Liver (tissue), 9 donors: ENCODE data around the gene ARID3B. TPM values are rescaled to one million over a fixed set of nuclear protein-coding genes. Genes with fewer than 3 reads are reported as not detected.

Source experiments
- DNase-seq: peaks from one replicate; pipeline ENCODE4 v3.0.0-alpha.2; 2017; ENCODE audit warnings: low spot score
- H3K27ac ChIP-seq, 2 donors: one replicate each; pipeline ENCODE4 v1.7.0; 2013; ENCODE audit warnings: inconsistent platforms in 2 of 2, low read length in 2 of 2, control low read depth in 1 of 2, low read depth in 1 of 2, mild to moderate bottlenecking in 1 of 2
- H3K27me3 ChIP-seq, 4 donors: one replicate each; pipeline versions ENCODE4 v1.6.1 to v1.7.0; 2013; ENCODE audit warnings: low read length in 3 of 4, inconsistent platforms in 1 of 4, mild to moderate bottlenecking in 1 of 4, moderate library complexity in 1 of 4; ENCODE audit not compliant: control insufficient read depth in 4 of 4, insufficient read depth in 4 of 4
- H3K36me3 ChIP-seq, 4 donors: one replicate each; pipeline versions ENCODE4 v1.6.1 to v1.7.0; 2013; ENCODE audit warnings: low read length in 3 of 4, mild to moderate bottlenecking in 3 of 4, low read depth in 1 of 4, moderate library complexity in 1 of 4; ENCODE audit not compliant: control insufficient read depth in 4 of 4, insufficient read depth in 3 of 4
- H3K4me1 ChIP-seq, 4 donors: one replicate each; pipeline versions ENCODE4 v1.6.1 to v1.7.0; 2013; ENCODE audit warnings: low read length in 3 of 4, mild to moderate bottlenecking in 3 of 4, moderate library complexity in 1 of 4; ENCODE audit not compliant: control insufficient read depth in 4 of 4, insufficient read depth in 4 of 4
- H3K4me3 ChIP-seq, 3 donors: one replicate each; pipeline versions ENCODE4 v1.6.1 to v1.7.0; 2013; ENCODE audit warnings: low read length in 3 of 3, control low read depth in 1 of 3, low read depth in 1 of 3, mild to moderate bottlenecking in 1 of 3
- H3K9ac ChIP-seq, 2 donors: one replicate each; pipeline ENCODE4 v1.7.0; 2013; ENCODE audit warnings: low read length in 2 of 2, mild to moderate bottlenecking in 2 of 2, moderate library complexity in 2 of 2, control low read depth in 1 of 2, low read depth in 1 of 2
- H3K9me3 ChIP-seq, 4 donors: one replicate each; pipeline versions ENCODE4 v1.6.1 to v1.7.0; 2013; ENCODE audit warnings: low read length in 3 of 4; ENCODE audit not compliant: control insufficient read depth in 4 of 4
- GABPA ChIP-seq, 2 donors: IDR thresholded peaks in 1 of 2; conservative IDR thresholded peaks in 1 of 2; 2 replicates each; pipeline ENCODE4 v1.6.1; 2016; ENCODE audit warnings: antibody characterized with exemption in 2 of 2, mild to moderate bottlenecking in 1 of 2, moderate library complexity in 1 of 2
- HNF4G ChIP-seq: IDR thresholded peaks from 2 replicates; pipeline ENCODE4 v1.6.1; 2016; ENCODE audit warnings: antibody characterized with exemption
- JUND ChIP-seq, 2 donors: IDR thresholded peaks; 2 replicates each; pipeline ENCODE4 v1.6.1; 2016; ENCODE audit warnings: antibody characterized with exemption in 2 of 2
- NR2F2 ChIP-seq: IDR thresholded peaks from 2 replicates; pipeline ENCODE4 v1.6.1; 2016; ENCODE audit warnings: antibody characterized with exemption
- RXRA ChIP-seq, 2 donors: IDR thresholded peaks; 2 replicates each; pipeline ENCODE4 v1.6.1; 2017 to 2018; ENCODE audit warnings: antibody characterized with exemption in 2 of 2, mild to moderate bottlenecking in 1 of 2
- SP1 ChIP-seq: IDR thresholded peaks from 2 replicates; pipeline ENCODE4 v1.6.1; 2018; ENCODE audit warnings: antibody characterized with exemption, mild to moderate bottlenecking
- YY1 ChIP-seq: IDR thresholded peaks from 2 replicates; pipeline ENCODE4 v1.6.1; 2016; ENCODE audit warnings: antibody characterized with exemption, mild to moderate bottlenecking
- WGBS: extraction: QIAGEN DNeasy Blood & Tissue Kit; methylation state at CpG from one replicate; pipeline ENCODE4 v1.1.7; 2013; 5-methylcytosine and 5-hydroxymethylcytosine counted together
- polyA plus RNA-seq, 2 donors: library from polyadenylated mRNA; stranded (reverse) in 1 of 2; unstranded in 1 of 2; fragments of 200-250 nt in 1 of 2; fragments of >200 nt in 1 of 2; fragmentation: Nextera tagmentation in 1 of 2; extraction: Ambion mirVana in 1 of 2; gene quantifications; one replicate each; pipeline versions ENCODE4 v1.2.1 to v1.2.3, GENCODE V29; 2013 to 2015
- total RNA-seq, 2 donors: library from RNA; depleted of rRNA; stranded (reverse); fragments of >200 nt; gene quantifications; one replicate each; pipeline ENCODE4 v1.2.3, GENCODE V29; 2014
- TF ChIP-seq, protein P1 (sequence below): IDR thresholded peaks from 2 replicates; pipeline ENCODE4 v1.6.1; 2016; ENCODE audit warnings: antibody characterized with exemption
- TF ChIP-seq, protein P2 (sequence below): IDR thresholded peaks from 2 replicates; pipeline ENCODE4 v1.6.1; 2016; ENCODE audit warnings: antibody characterized with exemption
- TF ChIP-seq, protein P3 (sequence below): fragments of 150-350 bp; IDR thresholded peaks from 2 replicates; pipeline ENCODE4 v1.5.1; 2017; ENCODE audit warnings: improper control_type of control experiment, low read depth, low read length; ENCODE audit not compliant: missing input control
- TF ChIP-seq, protein P4 (sequence below): IDR thresholded peaks from 2 replicates; pipeline ENCODE4 v1.6.1; 2016; ENCODE audit warnings: antibody characterized with exemption, mild to moderate bottlenecking
- TF ChIP-seq, protein P5 (sequence below): IDR thresholded peaks from 2 replicates; pipeline ENCODE4 v1.6.1; 2016; ENCODE audit warnings: antibody characterized with exemption
- donor health status: healthy.
- donor health status: healthy.
- donor health status: healthy.
- donor health status: healthy.
- donor health status: healthy.

ARID3B gene
- total and polyA plus RNA-seq, 4 donors, result 1.4 to 6.6 (median 2.7) TPM

DNA sequence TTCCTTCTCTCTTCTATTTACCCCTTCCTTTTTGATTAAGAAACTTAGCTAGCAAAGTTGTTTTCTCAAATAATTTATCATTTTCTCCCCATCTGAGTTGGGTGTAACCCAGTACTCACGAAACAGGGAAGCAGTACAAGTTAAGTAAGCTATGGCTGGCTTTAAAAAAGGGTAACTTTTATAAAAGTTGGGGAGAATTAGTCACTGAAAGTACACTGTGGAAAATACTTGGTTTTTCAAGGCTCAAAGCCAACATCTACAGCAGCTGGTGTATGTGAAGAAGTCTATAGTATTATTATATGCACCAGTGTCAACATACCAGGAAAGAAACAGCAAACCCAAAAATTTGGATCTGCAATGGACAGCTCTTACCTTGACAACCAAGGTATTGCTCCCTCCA is 100.1 kb downstream of the ARID3B start:
- 83% methylated on average over 1 of the region's 1 CpG for WGBS
- no peak overlapping the region for H3K4me3 ChIP-seq
- H3K27ac ChIP-seq, result no peak overlapping the region
- no peaks in the 10 kb centered on the region for H3K27me3 ChIP-seq
- peaks cover 0 to 3% (median 1%) of the 10 kb centered on the region in 4 donors for H3K4me1 ChIP-seq
- H3K9ac ChIP-seq, result no peak overlapping the region
- H3K9me3 ChIP-seq, result no peaks in the 10 kb centered on the region
- H3K36me3 ChIP-seq, result peaks cover 0 to 36% (median 21%) of the 10 kb centered on the region in 4 donors
- TF ChIP-seq, protein P1, sequence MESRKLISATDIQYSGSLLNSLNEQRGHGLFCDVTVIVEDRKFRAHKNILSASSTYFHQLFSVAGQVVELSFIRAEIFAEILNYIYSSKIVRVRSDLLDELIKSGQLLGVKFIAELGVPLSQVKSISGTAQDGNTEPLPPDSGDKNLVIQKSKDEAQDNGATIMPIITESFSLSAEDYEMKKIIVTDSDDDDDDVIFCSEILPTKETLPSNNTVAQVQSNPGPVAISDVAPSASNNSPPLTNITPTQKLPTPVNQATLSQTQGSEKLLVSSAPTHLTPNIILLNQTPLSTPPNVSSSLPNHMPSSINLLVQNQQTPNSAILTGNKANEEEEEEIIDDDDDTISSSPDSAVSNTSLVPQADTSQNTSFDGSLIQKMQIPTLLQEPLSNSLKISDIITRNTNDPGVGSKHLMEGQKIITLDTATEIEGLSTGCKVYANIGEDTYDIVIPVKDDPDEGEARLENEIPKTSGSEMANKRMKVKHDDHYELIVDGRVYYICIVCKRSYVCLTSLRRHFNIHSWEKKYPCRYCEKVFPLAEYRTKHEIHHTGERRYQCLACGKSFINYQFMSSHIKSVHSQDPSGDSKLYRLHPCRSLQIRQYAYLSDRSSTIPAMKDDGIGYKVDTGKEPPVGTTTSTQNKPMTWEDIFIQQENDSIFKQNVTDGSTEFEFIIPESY, result no peak
- no peak for DNase-seq

DNA sequence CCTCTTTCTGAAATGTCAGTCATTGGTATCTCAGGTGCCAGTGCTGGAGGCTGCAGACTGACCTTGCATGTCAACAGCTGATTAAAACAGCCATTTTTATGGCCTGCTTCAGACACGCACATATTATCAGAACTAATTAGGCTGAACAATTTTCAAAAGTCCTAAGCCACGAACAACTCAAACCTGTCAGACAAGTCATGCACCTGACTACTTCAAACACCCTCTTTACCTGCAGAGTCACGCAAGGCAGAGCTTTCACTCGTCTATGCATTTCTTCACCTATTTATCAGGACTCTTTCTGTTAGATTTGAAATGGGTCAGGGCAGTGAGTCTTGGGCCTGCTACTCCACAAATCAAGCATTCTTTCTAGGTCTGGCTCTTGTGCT is 101.3 kb downstream of the ARID3B start:
- 81% methylated on average over 4 of the region's 4 CpGs for WGBS
- Histone ChIP-seq H3K9ac (no peak overlapping the region), H3K27me3 (no peaks in the 10 kb centered on the region), H3K36me3 (peaks cover 0 to 26% (median 13%) of the 10 kb centered on the region in 4 donors), H3K27ac (no peak overlapping the region), H3K4me3 (no peak overlapping the region), H3K9me3 (no peaks in the 10 kb centered on the region), H3K4me1 (peaks cover 0 to 3% (median 1%) of the 10 kb centered on the region in 4 donors)
- TF ChIP-seq JUND (IDR thresholded peaks at IDR 0.05), result no peak
- DNase-seq, result no peak

DNA sequence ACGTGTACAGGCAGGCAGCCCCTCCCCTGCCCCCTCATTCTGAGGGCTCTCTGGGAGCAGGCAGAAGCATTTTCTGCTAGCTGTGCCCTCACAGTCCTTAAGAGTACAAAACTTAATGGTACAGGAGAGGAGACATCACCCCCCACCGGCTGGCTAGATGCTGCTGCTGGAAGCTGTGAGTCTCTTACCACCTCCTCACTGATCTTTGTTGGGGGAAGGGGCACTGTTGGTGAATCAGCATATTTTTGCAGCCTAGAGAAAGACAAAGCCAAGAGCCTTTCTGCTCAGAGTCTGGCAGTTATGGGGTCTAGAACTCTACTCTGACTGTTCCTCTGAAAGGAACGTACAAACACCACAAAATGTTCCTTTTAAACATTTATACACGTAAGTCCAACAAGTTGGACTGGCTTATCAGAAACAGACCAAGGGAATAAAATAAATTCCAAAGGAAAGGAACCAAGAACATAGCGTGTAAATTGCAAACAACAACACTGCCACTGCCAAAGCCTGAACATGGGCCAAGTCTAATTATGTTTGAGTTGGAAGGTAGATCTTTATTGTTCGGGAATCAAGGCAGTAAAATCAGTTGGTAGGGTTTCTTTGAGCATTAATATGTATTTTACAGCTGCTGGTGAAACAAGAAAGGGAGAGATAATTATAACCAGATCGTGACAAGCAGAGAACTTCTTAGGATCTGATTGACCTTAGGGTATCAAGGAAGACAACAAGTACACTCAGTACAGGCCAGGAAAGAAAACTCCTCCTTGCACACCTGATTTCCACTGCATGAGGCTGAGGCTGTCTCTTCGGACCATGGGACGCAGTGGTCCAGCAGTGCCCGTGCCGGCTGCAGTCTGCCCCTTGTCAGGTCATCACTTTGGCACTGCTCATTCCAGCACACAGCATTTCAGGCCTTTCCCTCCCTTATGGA is 102.0 kb downstream of the ARID3B start:
- Histone ChIP-seq H3K4me3 (no peak overlapping the region), H3K36me3 (peaks cover 0 to 21% (median 9%) of the 10 kb centered on the region in 4 donors), H3K27ac (no peak overlapping the region), H3K9ac (no peak overlapping the region), H3K4me1 (peaks cover 0 to 3% (median 1%) of the 10 kb centered on the region in 4 donors), H3K27me3 (no peaks in the 10 kb centered on the region), H3K9me3 (no peaks in the 10 kb centered on the region)
- TF ChIP-seq YY1 (no peak), SP1 (no peak), JUND (IDR thresholded peaks at IDR 0.05) (no peak)
- TF ChIP-seq, protein P2, sequence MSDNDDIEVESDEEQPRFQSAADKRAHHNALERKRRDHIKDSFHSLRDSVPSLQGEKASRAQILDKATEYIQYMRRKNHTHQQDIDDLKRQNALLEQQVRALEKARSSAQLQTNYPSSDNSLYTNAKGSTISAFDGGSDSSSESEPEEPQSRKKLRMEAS, result no peak
- DNase-seq, result no peak
- 64% methylated on average over 11 of the region's 11 CpGs for WGBS

DNA sequence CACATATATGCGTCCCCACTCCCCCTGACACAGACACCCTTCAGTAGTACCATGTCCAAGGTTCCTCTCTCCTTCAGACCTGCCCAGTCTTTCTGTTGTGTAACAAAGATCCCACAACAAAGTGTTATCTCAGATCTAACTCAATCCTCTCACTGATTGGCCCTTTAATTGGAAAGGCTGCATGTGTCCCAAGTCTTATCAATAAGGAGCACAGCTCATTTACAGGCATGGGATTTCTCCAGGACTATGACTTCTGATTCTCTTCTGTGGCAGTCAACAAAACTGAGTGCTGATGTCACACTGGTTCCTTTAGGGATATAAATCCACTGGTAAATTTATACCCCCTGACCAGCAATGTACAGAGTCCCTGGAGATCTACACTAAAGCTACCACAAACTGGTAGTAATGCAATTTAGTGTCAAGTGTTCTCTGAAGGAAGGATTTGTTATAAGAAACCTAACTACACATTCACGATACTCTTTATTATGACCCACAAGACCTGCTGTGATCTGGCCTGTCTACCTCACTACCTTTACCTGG is 102.7 kb downstream of the ARID3B start:
- 94% methylated on average over 2 of the region's 2 CpGs for WGBS
- Histone ChIP-seq H3K36me3 (peaks cover 0 to 21% (median 8%) of the 10 kb centered on the region in 4 donors), H3K9ac (no peak overlapping the region), H3K27ac (no peak overlapping the region), H3K9me3 (no peaks in the 10 kb centered on the region), H3K27me3 (no peaks in the 10 kb centered on the region), H3K4me1 (peaks cover 0 to 3% (median 1%) of the 10 kb centered on the region in 4 donors), H3K4me3 (no peak overlapping the region)
- DNase-seq, result no peak
- TF ChIP-seq RXRA (IDR thresholded peaks at IDR 0.05) (no peak), JUND (IDR thresholded peaks at IDR 0.05) (no peak), NR2F2 (no peak), GABPA (IDR thresholded peaks at IDR 0.05 in 1 of 2, conservative IDR thresholded peaks at IDR 0.05 in 1 of 2) (no peak), YY1 (no peak), HNF4G (no peak), SP1 (no peak)
- TF ChIP-seq, protein P3, sequence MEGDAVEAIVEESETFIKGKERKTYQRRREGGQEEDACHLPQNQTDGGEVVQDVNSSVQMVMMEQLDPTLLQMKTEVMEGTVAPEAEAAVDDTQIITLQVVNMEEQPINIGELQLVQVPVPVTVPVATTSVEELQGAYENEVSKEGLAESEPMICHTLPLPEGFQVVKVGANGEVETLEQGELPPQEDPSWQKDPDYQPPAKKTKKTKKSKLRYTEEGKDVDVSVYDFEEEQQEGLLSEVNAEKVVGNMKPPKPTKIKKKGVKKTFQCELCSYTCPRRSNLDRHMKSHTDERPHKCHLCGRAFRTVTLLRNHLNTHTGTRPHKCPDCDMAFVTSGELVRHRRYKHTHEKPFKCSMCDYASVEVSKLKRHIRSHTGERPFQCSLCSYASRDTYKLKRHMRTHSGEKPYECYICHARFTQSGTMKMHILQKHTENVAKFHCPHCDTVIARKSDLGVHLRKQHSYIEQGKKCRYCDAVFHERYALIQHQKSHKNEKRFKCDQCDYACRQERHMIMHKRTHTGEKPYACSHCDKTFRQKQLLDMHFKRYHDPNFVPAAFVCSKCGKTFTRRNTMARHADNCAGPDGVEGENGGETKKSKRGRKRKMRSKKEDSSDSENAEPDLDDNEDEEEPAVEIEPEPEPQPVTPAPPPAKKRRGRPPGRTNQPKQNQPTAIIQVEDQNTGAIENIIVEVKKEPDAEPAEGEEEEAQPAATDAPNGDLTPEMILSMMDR, result no peak
- TF ChIP-seq, protein P2, result no peak
- TF ChIP-seq, protein P4, sequence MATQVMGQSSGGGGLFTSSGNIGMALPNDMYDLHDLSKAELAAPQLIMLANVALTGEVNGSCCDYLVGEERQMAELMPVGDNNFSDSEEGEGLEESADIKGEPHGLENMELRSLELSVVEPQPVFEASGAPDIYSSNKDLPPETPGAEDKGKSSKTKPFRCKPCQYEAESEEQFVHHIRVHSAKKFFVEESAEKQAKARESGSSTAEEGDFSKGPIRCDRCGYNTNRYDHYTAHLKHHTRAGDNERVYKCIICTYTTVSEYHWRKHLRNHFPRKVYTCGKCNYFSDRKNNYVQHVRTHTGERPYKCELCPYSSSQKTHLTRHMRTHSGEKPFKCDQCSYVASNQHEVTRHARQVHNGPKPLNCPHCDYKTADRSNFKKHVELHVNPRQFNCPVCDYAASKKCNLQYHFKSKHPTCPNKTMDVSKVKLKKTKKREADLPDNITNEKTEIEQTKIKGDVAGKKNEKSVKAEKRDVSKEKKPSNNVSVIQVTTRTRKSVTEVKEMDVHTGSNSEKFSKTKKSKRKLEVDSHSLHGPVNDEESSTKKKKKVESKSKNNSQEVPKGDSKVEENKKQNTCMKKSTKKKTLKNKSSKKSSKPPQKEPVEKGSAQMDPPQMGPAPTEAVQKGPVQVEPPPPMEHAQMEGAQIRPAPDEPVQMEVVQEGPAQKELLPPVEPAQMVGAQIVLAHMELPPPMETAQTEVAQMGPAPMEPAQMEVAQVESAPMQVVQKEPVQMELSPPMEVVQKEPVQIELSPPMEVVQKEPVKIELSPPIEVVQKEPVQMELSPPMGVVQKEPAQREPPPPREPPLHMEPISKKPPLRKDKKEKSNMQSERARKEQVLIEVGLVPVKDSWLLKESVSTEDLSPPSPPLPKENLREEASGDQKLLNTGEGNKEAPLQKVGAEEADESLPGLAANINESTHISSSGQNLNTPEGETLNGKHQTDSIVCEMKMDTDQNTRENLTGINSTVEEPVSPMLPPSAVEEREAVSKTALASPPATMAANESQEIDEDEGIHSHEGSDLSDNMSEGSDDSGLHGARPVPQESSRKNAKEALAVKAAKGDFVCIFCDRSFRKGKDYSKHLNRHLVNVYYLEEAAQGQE, result no peak
- TF ChIP-seq, protein P5, sequence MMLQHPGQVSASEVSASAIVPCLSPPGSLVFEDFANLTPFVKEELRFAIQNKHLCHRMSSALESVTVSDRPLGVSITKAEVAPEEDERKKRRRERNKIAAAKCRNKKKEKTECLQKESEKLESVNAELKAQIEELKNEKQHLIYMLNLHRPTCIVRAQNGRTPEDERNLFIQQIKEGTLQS, result no peak
